Neural cell (in vitro differentiated cells): Measurements from ENCODE around the gene ETFB.

Experiments
- SMC3 ChIP-seq: fragments of 450-650 bp; conservative IDR thresholded peaks from 2 replicates; pipeline ENCODE4 v1.6.1; 2014; ENCODE audit warnings: antibody characterized with exemption, mild to moderate bottlenecking, moderate library complexity; ENCODE audit not compliant: poor library complexity
- TAF1 ChIP-seq: IDR thresholded peaks from 2 replicates; pipeline ENCODE4 v1.6.1; 2012; ENCODE audit warnings: low read depth

DNA sequence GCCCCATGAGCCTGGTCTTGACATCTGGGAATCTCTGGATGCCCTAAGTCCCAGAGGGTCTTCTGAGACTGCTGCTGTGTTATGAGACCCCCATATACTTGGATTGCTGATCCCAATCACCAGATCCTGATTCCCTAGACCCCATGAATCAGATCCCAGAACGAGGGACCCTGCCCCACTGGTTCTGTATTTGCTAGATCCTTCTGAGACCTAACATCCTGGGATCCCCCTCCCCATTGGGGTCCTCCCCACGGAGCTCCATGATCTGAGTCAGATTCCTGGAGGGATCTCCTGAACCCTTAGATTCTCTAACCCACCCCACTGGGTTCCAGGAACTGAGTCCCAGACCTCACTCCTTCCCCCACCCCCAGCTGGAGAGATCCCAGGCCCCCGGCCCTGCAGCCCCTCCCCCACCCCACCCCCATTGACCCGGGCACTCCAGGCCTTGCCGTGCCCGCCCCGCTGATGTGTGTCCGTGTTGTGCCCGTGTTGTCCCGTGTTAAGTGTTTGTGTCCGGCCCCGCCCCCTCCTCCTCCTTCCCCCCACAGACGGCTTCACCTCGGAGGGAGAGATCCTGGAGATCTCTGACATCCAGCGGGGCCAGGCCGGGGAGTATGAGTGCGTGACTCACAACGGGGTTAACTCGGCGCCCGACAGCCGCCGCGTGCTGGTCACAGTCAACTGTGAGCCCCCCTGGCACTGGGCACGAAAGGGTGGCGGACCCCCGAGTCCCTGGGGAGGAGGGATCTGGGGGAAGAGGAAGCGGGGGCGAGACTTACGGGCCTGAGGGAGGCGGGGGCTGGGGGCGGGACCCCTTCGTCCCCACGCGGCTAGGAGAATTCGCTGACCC lies 39.7 kb downstream of the ETFB start:
- TF ChIP-seq TAF1 (no peak), SMC3 (no peak)
